ENCODE results near the gene ATP8A2. TPM values are rescaled to one million over a fixed set of nuclear protein-coding genes. Genes with fewer than 3 reads are reported as not detected.

The ATP8A2 gene
- total RNA-seq, 4 donors from 2014 or later = 0.13 to 0.24 (median 0.20) TPM

DNA sequence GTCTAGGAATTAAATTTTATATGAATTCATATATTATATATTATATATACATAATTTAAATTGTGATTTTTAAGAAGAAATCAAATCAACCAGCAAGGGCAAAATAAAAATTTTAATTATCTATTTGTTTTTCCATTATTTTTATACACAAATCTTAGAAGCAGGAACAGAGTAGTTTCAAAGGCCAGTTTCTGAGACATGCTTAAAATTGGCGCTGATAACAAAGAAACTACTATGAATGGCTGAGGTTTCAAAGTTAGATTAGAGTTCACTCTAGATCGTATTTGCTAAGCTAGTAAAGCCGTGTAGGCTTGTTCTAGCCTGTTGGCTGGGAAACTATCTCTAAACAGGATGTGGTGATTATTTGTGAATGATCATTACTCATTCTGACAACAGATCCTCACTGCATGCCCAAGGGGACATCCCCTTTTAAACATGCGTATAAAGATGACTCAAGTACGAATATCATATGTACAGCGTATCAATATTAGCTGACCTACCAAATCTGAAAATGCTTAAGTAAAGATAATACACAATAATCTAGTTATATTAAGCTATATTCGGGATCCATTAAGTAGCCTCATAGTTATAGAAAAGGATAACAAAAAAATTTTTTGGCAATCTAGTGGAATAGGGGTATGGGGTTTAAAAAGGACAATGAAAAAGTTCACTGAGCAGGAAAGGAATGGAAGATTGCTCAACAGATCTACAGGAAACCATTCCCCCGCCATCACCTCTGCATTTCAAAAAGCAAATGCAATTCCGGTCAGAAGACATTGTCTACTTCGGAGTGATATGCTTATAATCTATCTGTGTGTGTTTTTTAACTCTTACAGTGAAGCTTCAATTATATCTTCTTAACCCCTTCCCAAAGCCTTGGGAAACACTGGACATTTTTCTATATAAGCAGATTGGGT lies 529.9 kb downstream of the ATP8A2 start:
- no peak overlapping the region for H3K4me3 ChIP-seq
- no peak overlapping the region for H3K27ac ChIP-seq
- no peak for DNase-seq (ENCODE audit: low spot score in 2 of 2)
- no peaks in the 10 kb centered on the region for H3K36me3 ChIP-seq
- H3K9me3 ChIP-seq = no peaks in the 10 kb centered on the region
- 35% methylated on average over 10 of the region's 10 CpGs for WGBS
- peaks cover 21% of the 10 kb centered on the region for H3K4me1 ChIP-seq
- no peaks in the 10 kb centered on the region for H3K27me3 ChIP-seq
- TF ChIP-seq POLR2A (IDR thresholded peaks at IDR 0.05) = no peak
- no peak for TF ChIP-seq POLR2AphosphoS5 (IDR thresholded peaks at IDR 0.05)
- TF ChIP-seq, protein P1, sequence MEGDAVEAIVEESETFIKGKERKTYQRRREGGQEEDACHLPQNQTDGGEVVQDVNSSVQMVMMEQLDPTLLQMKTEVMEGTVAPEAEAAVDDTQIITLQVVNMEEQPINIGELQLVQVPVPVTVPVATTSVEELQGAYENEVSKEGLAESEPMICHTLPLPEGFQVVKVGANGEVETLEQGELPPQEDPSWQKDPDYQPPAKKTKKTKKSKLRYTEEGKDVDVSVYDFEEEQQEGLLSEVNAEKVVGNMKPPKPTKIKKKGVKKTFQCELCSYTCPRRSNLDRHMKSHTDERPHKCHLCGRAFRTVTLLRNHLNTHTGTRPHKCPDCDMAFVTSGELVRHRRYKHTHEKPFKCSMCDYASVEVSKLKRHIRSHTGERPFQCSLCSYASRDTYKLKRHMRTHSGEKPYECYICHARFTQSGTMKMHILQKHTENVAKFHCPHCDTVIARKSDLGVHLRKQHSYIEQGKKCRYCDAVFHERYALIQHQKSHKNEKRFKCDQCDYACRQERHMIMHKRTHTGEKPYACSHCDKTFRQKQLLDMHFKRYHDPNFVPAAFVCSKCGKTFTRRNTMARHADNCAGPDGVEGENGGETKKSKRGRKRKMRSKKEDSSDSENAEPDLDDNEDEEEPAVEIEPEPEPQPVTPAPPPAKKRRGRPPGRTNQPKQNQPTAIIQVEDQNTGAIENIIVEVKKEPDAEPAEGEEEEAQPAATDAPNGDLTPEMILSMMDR (IDR thresholded peaks at IDR 0.05) = no peak
- TF ChIP-seq EP300 (IDR thresholded peaks at IDR 0.05) = no peak

DNA sequence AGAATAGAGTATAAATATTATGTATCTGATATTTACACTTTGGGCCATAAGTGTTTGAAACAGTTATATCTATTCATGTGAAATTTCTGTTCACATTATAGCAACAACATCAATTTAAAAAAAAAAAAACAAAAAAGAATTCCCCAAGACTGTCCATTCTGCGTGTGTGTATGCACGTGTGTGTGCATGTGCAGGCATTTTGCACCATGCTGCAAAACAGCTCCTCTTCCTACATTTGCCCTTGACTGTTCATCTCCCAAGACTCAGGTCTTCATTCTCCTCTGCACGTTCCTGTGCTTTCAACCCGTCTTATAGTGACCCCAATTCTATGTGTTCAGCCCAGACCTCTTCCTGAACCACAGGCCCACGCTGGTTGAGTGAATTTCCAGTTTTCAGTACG lies 530.7 kb downstream of the ATP8A2 start:
- no peak for DNase-seq (ENCODE audit: low spot score in 2 of 2)
- Histone ChIP-seq H3K27me3 (no peaks in the 10 kb centered on the region), H3K4me3 (no peak overlapping the region), H3K9me3 (no peaks in the 10 kb centered on the region), H3K36me3 (no peaks in the 10 kb centered on the region), H3K4me1 (peaks cover 21% of the 10 kb centered on the region), H3K27ac (no peak overlapping the region)
- WGBS = 75% methylated on average over 6 of the region's 6 CpGs
- no peak for TF ChIP-seq POLR2A (IDR thresholded peaks at IDR 0.05)
- TF ChIP-seq POLR2AphosphoS5 (IDR thresholded peaks at IDR 0.05) = no peak
- TF ChIP-seq, protein P1 (IDR thresholded peaks at IDR 0.05) = no peak
- no peak for TF ChIP-seq EP300 (IDR thresholded peaks at IDR 0.05)

DNA sequence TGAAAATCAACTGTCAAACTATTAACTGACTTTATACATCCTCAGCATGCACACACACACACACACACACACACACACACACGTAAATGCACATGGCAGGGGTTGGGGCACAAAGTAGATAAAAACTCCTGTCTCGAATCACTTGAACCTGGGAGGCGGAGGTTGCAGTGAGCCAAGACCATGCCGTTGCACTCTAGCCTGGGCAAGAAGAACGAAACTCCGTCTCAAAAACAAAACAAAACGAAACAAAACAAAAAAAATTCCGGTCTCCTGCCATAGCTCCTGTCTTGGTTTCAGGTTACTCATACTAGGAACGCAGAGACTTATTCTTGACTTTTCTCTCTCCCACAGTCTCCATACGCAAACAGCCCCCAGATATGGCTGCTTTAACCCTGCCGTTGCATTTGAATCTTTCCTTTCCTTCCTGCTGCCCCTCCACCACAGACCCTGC lies 531.1 kb downstream of the ATP8A2 start:
- no peaks in the 10 kb centered on the region for H3K27me3 ChIP-seq

DNA sequence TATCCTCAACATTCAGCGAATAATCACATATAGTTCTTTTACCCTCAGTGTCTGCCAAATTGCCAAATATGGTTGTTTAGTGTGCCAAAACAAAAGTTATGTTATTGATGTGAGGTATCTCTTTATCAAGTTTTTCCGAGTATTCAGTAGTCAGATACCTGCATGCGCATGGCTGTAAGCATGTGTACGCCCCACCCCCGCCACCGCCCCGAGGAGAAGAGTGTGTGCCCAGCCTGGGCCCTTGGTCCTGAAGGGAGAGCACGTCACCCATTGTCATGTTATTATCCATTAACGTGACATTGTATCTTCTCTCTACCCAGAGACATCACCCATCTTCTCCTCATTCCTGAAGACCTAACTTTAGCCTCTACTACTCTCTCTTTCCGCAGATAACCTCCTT lies 533.1 kb downstream of the ATP8A2 start:
- TF ChIP-seq EP300 (IDR thresholded peaks at IDR 0.05) = no peak
- 92% methylated on average over 10 of the region's 10 CpGs for WGBS
- Histone ChIP-seq H3K27ac (no peak overlapping the region), H3K4me1 (peaks cover 21% of the 10 kb centered on the region), H3K27me3 (no peaks in the 10 kb centered on the region), H3K9me3 (no peaks in the 10 kb centered on the region), H3K4me3 (no peak overlapping the region), H3K36me3 (no peaks in the 10 kb centered on the region)
- DNase-seq (ENCODE audit: low spot score in 2 of 2) = no peak

More for the DNA sequence above, 531.1 kb downstream of the ATP8A2 start:
- 66% methylated on average over 11 of the region's 11 CpGs for WGBS
- Histone ChIP-seq H3K4me1 (peaks cover 21% of the 10 kb centered on the region), H3K36me3 (no peaks in the 10 kb centered on the region), H3K27ac (no peak overlapping the region), H3K9me3 (no peaks in the 10 kb centered on the region), H3K4me3 (no peak overlapping the region)
- TF ChIP-seq POLR2AphosphoS5 (IDR thresholded peaks at IDR 0.05) (no peak), EP300 (IDR thresholded peaks at IDR 0.05) (no peak), POLR2A (IDR thresholded peaks at IDR 0.05) (no peak)
- TF ChIP-seq, protein P1 (IDR thresholded peaks at IDR 0.05) = no peak
- no peak for DNase-seq (ENCODE audit: low spot score in 2 of 2)

DNA sequence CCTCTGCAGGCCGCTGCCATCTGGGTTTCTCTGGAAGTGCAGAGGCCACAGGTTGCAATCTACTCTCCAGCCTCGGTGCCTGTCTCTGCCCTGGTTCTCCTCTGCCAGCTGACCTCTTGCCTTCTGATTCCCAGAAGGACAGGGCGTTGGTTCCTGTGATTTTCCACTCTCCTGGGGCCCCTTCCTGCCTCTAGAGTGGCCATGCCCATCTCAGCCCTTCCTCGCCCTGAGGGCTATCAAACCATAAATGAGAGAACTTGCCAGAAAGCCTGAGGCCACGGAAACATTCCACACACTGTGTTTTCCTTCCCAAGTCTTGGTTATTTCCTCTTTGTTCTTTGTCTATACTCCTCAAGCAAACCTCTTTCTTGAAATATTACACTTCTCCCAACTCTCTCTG lies 533.8 kb downstream of the ATP8A2 start:
- 57% methylated on average over 5 of the region's 5 CpGs for WGBS
- Histone ChIP-seq H3K4me1 (peaks cover 21% of the 10 kb centered on the region), H3K27ac (no peak overlapping the region), H3K36me3 (no peaks in the 10 kb centered on the region), H3K4me3 (no peak overlapping the region), H3K9me3 (no peaks in the 10 kb centered on the region), H3K27me3 (no peaks in the 10 kb centered on the region)
- no peak for TF ChIP-seq POLR2AphosphoS5 (IDR thresholded peaks at IDR 0.05)
- TF ChIP-seq, protein P1 (IDR thresholded peaks at IDR 0.05) = no peak
- no peak for TF ChIP-seq EP300 (IDR thresholded peaks at IDR 0.05)
- TF ChIP-seq POLR2A (IDR thresholded peaks at IDR 0.05) = no peak
- DNase-seq (ENCODE audit: low spot score in 2 of 2) = no peak
